Gastroesophageal sphincter (tissue), 4 donors: ENCODE results near the gene ICA1. TPM values are rescaled to one million over a fixed set of nuclear protein-coding genes. Genes with fewer than 3 reads are reported as not detected.

Experiments
- ATAC-seq: fragments of 150-250 bp; one replicate; pipeline ENCODE4 v1.9.1; 2016; ENCODE audit warnings: mild to moderate bottlenecking, moderate library complexity
- H3K27ac ChIP-seq, 4 donors: fragments of 200-600 bp; sonication (generic) in 3 of 4; 1 replicate in 3 of 4; 2 replicates in 1 of 4; pipeline ENCODE4 v1.5.1; 2016 to 2019
- H3K27me3 ChIP-seq: fragments of 200-600 bp; sonication (generic); one replicate; pipeline ENCODE4 v1.5.1; 2019
- H3K36me3 ChIP-seq, 2 donors: fragments of 200-600 bp; sonication (generic); one replicate each; pipeline ENCODE4 v1.5.1; 2019; ENCODE audit warnings: control low read depth in 1 of 2
- H3K4me1 ChIP-seq, 3 donors: fragments of 200-600 bp; sonication (generic); 1 replicate in 2 of 3; 2 replicates in 1 of 3; pipeline ENCODE4 v1.5.1; 2016 to 2019; ENCODE audit warnings: control low read depth in 2 of 3
- H3K4me3 ChIP-seq, 2 donors: fragments of 200-600 bp; sonication (generic); one replicate each; pipeline ENCODE4 v1.5.1; 2019; ENCODE audit warnings: mild to moderate bottlenecking in 1 of 2, moderate library complexity in 1 of 2
- H3K9me3 ChIP-seq, 3 donors: fragments of 200-600 bp; sonication (generic); one replicate each; pipeline ENCODE4 v1.5.1; 2017 to 2019; ENCODE audit warnings: control low read depth in 2 of 3
- CTCF ChIP-seq, 4 experiments: fragments of 200-600 bp in 2 of 4; fragments of 450-650 bp in 2 of 4; sonication (generic) in 1 of 4; IDR thresholded peaks; one replicate each; pipeline ENCODE4 v1.5.1; 2017 to 2019; ENCODE audit warnings: antibody characterized with exemption in 4 of 4, mild to moderate bottlenecking in 2 of 4, moderate library complexity in 2 of 4
- EP300 ChIP-seq: sonication (generic); formaldehyde crosslinking; IDR thresholded peaks from one replicate; pipeline ENCODE4 v1.6.1; 2017; ENCODE audit warnings: antibody characterized with exemption, mild to moderate bottlenecking
- POLR2A ChIP-seq, 2 donors: fragments of 450-650 bp; IDR thresholded peaks; one replicate each; pipeline ENCODE4 v1.6.1; 2017; ENCODE audit warnings: antibody characterized with exemption in 2 of 2, mild to moderate bottlenecking in 2 of 2, moderate library complexity in 1 of 2
- POLR2AphosphoS5 ChIP-seq: sonication (generic); formaldehyde crosslinking; IDR thresholded peaks from one replicate; pipeline ENCODE4 v1.6.1; 2017; ENCODE audit warnings: antibody characterized with exemption
- WGBS, 2 donors: methylation state at CpG; one replicate each; pipeline ENCODE4 v1.1.5; 2018; ENCODE audit warnings: low coverage in 1 of 2; 5-methylcytosine and 5-hydroxymethylcytosine counted together
- total RNA-seq, 4 donors: library from RNA; depleted of rRNA; stranded (reverse); fragments of >200 nt; gene quantifications; one replicate each; pipeline ENCODE4 v1.1.0, GENCODE V29; 2016

The ICA1 gene
- total RNA-seq, 4 donors from 2014 or later = 6.6 to 11.7 (median 8.2) TPM

GRCh38 chr7:8119262-8119661 is 142.7 kb downstream of the ICA1 start:
- 49 to 57% methylated on average over 6 to 8 of the region's 8 CpGs for WGBS, 2 donors

GRCh38 chr7:8117195-8117594 is 144.8 kb downstream of the ICA1 start:
- no peak overlapping the region for H3K4me3 ChIP-seq
- H3K4me1 ChIP-seq = no peaks in the 10 kb centered on the region
- H3K27me3 ChIP-seq = no peaks in the 10 kb centered on the region
- TF ChIP-seq POLR2A (IDR thresholded peaks at IDR 0.05) = no peak
- no peak for TF ChIP-seq EP300
- TF ChIP-seq CTCF (IDR thresholded peaks at IDR 0.05) = no peak
- no peak for TF ChIP-seq POLR2AphosphoS5
- WGBS, 2 donors = 100% methylated on average over 2 of the region's 2 CpGs; no CpG with 5 or more reads in 1 of the 2 donors
- H3K36me3 ChIP-seq = no peaks in the 10 kb centered on the region
- ATAC-seq = no peak
- no peaks in the 10 kb centered on the region for H3K9me3 ChIP-seq
- no peak overlapping the region for H3K27ac ChIP-seq

More at GRCh38 chr7:8119262-8119661, 142.7 kb downstream of the ICA1 start:
- Histone ChIP-seq H3K4me1 (no peaks in the 10 kb centered on the region), H3K9me3 (no peaks in the 10 kb centered on the region), H3K27ac (no peak overlapping the region), H3K27me3 (no peaks in the 10 kb centered on the region), H3K4me3 (no peak overlapping the region), H3K36me3 (no peaks in the 10 kb centered on the region)
- TF ChIP-seq EP300 (no peak), POLR2A (IDR thresholded peaks at IDR 0.05) (no peak), CTCF (IDR thresholded peaks at IDR 0.05) (no peak)
- no peak for ATAC-seq

- WGBS, 2 donors = 67 to 100% methylated on average over 1 to 2 of the region's 3 CpGs
- TF ChIP-seq EP300 (no peak), POLR2AphosphoS5 (no peak), CTCF (IDR thresholded peaks at IDR 0.05) (no peak), POLR2A (IDR thresholded peaks at IDR 0.05) (no peak)
- no peaks in the 10 kb centered on the region for H3K36me3 ChIP-seq
- no peak for ATAC-seq
- H3K27me3 ChIP-seq = no peaks in the 10 kb centered on the region
- H3K4me1 ChIP-seq = no peaks in the 10 kb centered on the region
- H3K27ac ChIP-seq = no peak overlapping the region
- H3K4me3 ChIP-seq = no peak overlapping the region
- no peaks in the 10 kb centered on the region for H3K9me3 ChIP-seq
Observed at GRCh38 chr7:8115547-8116402, 146.2 kb downstream of the ICA1 start.

- ATAC-seq = no peak
- H3K4me1 ChIP-seq = no peaks in the 10 kb centered on the region
- WGBS, 2 donors = 100% methylated on average over 1 of the region's 4 CpGs; no CpG with 5 or more reads in 1 of the 2 donors
- H3K27me3 ChIP-seq = no peaks in the 10 kb centered on the region
- no peaks in the 10 kb centered on the region for H3K36me3 ChIP-seq
- no peak overlapping the region for H3K4me3 ChIP-seq
- TF ChIP-seq POLR2AphosphoS5 (no peak), POLR2A (IDR thresholded peaks at IDR 0.05) (no peak), CTCF (IDR thresholded peaks at IDR 0.05) (no peak), EP300 (no peak)
- no peaks in the 10 kb centered on the region for H3K9me3 ChIP-seq
- no peak overlapping the region for H3K27ac ChIP-seq
Observed at GRCh38 chr7:8114175-8114574, 147.8 kb downstream of the ICA1 start.

- no peak for ATAC-seq
- Histone ChIP-seq H3K27me3 (no peaks in the 10 kb centered on the region), H3K4me3 (no peak overlapping the region), H3K27ac (no peak overlapping the region), H3K9me3 (no peaks in the 10 kb centered on the region), H3K4me1 (no peaks in the 10 kb centered on the region), H3K36me3 (no peaks in the 10 kb centered on the region)
- 73 to 75% methylated on average over 1 of the region's 3 CpGs for WGBS, 2 donors
- TF ChIP-seq EP300 (no peak), POLR2AphosphoS5 (no peak), CTCF (IDR thresholded peaks at IDR 0.05) (no peak), POLR2A (IDR thresholded peaks at IDR 0.05) (no peak)
Observed at GRCh38 chr7:8113184-8113583, 148.8 kb downstream of the ICA1 start.
